Caco-2 (cell line): ENCODE data around the gene ARHGAP24. TPM values are rescaled to one million over a fixed set of nuclear protein-coding genes. Genes with fewer than 3 reads are reported as not detected.

Experiments
- BruUV-seq: library from RNA; stranded (reverse); fragments of 400-500 nt; replicated peaks from 2 replicates; lab custom pipeline; 2021; lab: Mats Ljungman, UMichigan
- CTCF ChIA-PET: fragments of 300-600 bp; sonication (Branson Sonifier 250); formaldehyde crosslinking; loops from one replicate; lab custom pipeline; 2022; ENCODE audit warnings: antibody characterized with exemption; lab: Charles Lee
- POLR2A ChIA-PET: fragments of 300-600 bp; sonication (Branson Sonifier 250); formaldehyde crosslinking; loops from one replicate; lab custom pipeline; 2022; ENCODE audit warnings: antibody characterized with exemption; lab: Charles Lee
- DNase-seq, 2 experiments: peaks; one replicate each; pipeline versions ENCODE4 v3.0.0 to v3.0.0-alpha.2; 2020 to 2022
- H3K27me3 ChIP-seq: replicated peaks from 2 replicates; pipeline ENCODE4 v1.6.0; 2011; ENCODE audit warnings: low read length; ENCODE audit not compliant: control insufficient read depth, insufficient read depth
- H3K36me3 ChIP-seq: 2 replicates; pipeline ENCODE4 v1.5.1; 2011; ENCODE audit warnings: low read length; ENCODE audit not compliant: control insufficient read depth, insufficient read depth
- H3K4me1 ChIP-seq: fragments of 250-450 bp; sonication (Bioruptor Pico); 2 replicates; pipeline ENCODE4 v1.5.1; 2020; ENCODE audit warnings: mild to moderate bottlenecking
- H3K4me3 ChIP-seq: 2 replicates; pipeline ENCODE4 v1.5.1; 2011; ENCODE audit warnings: low read depth, mild to moderate bottlenecking, control low read depth, low read length
- H3K9me3 ChIP-seq: fragments of 250-450 bp; sonication (Bioruptor Pico); 2 replicates; pipeline ENCODE4 v1.5.1; 2020; ENCODE audit warnings: mild to moderate bottlenecking, moderate library complexity
- H3K27ac Mint-ChIP-seq: one replicate; pipeline ENCODE4 v1.8.0; 2022; ENCODE audit warnings: mixed read lengths; ENCODE audit not compliant: unreplicated experiment
- H3K27me3 Mint-ChIP-seq: one replicate; pipeline ENCODE4 v1.8.0; 2022; ENCODE audit warnings: mixed read lengths; ENCODE audit not compliant: insufficient read depth, unreplicated experiment
- H3K36me3 Mint-ChIP-seq: one replicate; pipeline ENCODE4 v1.8.0; 2022; ENCODE audit warnings: mild to moderate bottlenecking, mixed read lengths; ENCODE audit not compliant: insufficient read depth, unreplicated experiment
- H3K4me1 Mint-ChIP-seq: one replicate; pipeline ENCODE4 v1.8.0; 2022; ENCODE audit warnings: low read depth, mixed read lengths; ENCODE audit not compliant: unreplicated experiment
- H3K4me3 Mint-ChIP-seq: one replicate; pipeline ENCODE4 v1.8.0; 2022; ENCODE audit warnings: mild to moderate bottlenecking, moderate library complexity, mixed read lengths; ENCODE audit not compliant: unreplicated experiment
- H3K9me3 Mint-ChIP-seq: one replicate; pipeline ENCODE4 v1.8.0; 2022; ENCODE audit warnings: mixed read lengths; ENCODE audit not compliant: unreplicated experiment
- CTCF ChIP-seq, 2 experiments: fragments of 200-600 bp in 1 of 2; IDR thresholded peaks; 1 replicate in 1 of 2; 2 replicates in 1 of 2; pipeline versions ENCODE4 v1.5.1 to v1.8.0; 2011 to 2022; ENCODE audit warnings: antibody characterized with exemption in 1 of 2, control low read depth in 1 of 2, inconsistent platforms in 1 of 2, low read depth in 1 of 2, low read length in 1 of 2, mild to moderate bottlenecking in 1 of 2, moderate library complexity in 1 of 2; ENCODE audit not compliant: insufficient read depth in 1 of 2, severe bottlenecking in 1 of 2, unreplicated experiment in 1 of 2
- intact Hi-C: fragments of 100-400 bp; cut with micrococcal nuclease; formaldehyde crosslinking; loops from one replicate; pipeline ENCODE4 v1.10.0; 2022; ENCODE audit not compliant: unreplicated experiment
- total RNA-seq: library from RNA; stranded (reverse); gene quantifications from 2 replicates; pipeline ENCODE4 v1.2.3, GENCODE V29; 2022

The ARHGAP24 gene
- total RNA-seq, 1 experiment from 2014 or later = 2.8 TPM

GRCh38 chr4:85570388-85570787, 95.4 kb downstream of the ARHGAP24 start:
- Histone ChIP-seq H3K4me3 (no peak overlapping the region), H3K36me3 (no peaks in the 10 kb centered on the region), H3K4me1 (no peaks in the 10 kb centered on the region), H3K27me3 (no peaks in the 10 kb centered on the region), H3K9me3 (no peaks in the 10 kb centered on the region)
- H3K27me3 Mint-ChIP-seq = peaks cover 3% of the 10 kb centered on the region
- ChIA-PET POLR2A (no interaction called here), CTCF (no interaction called here)
- no peak overlapping the region for H3K4me3 Mint-ChIP-seq
- no peaks in the 10 kb centered on the region for H3K36me3 Mint-ChIP-seq
- BruUV-seq = no TSS peak
- no peak overlapping the region for H3K27ac Mint-ChIP-seq
- DNase-seq = no peak
- no peaks in the 10 kb centered on the region for H3K4me1 Mint-ChIP-seq
- no peak for TF ChIP-seq CTCF (IDR thresholded peaks at IDR 0.05; ENCODE audit: insufficient read depth in 1 of 2, low read depth in 1 of 2, low read length in 1 of 2, severe bottlenecking in 1 of 2, unreplicated experiment in 1 of 2)
- intact Hi-C loops = no loop called here
- no peaks in the 10 kb centered on the region for H3K9me3 Mint-ChIP-seq

- no peak overlapping the region for H3K27ac Mint-ChIP-seq
Measured at GRCh38 chr4:85571008-85571407, 96.1 kb downstream of the ARHGAP24 start.

GRCh38 chr4:85573270-85573669, 98.3 kb downstream of the ARHGAP24 start:
- no peak for TF ChIP-seq CTCF (IDR thresholded peaks at IDR 0.05; ENCODE audit: insufficient read depth in 1 of 2, low read depth in 1 of 2, low read length in 1 of 2, severe bottlenecking in 1 of 2, unreplicated experiment in 1 of 2)
- CTCF ChIA-PET = no interaction called here
- BruUV-seq = no TSS peak
- POLR2A ChIA-PET = no interaction called here
- Mint-ChIP-seq H3K27ac (no peak overlapping the region), H3K4me1 (no peaks in the 10 kb centered on the region), H3K4me3 (no peak overlapping the region), H3K36me3 (no peaks in the 10 kb centered on the region), H3K27me3 (peaks cover 3% of the 10 kb centered on the region), H3K9me3 (no peaks in the 10 kb centered on the region)
- no peaks in the 10 kb centered on the region for H3K36me3 ChIP-seq
- H3K4me1 ChIP-seq = no peaks in the 10 kb centered on the region
- intact Hi-C loops = no loop called here
- no peak overlapping the region for H3K4me3 ChIP-seq
- no peaks in the 10 kb centered on the region for H3K9me3 ChIP-seq
- H3K27me3 ChIP-seq = no peaks in the 10 kb centered on the region
- DNase-seq = no peak

More at GRCh38 chr4:85571008-85571407, 96.1 kb downstream of the ARHGAP24 start:
- no peak for DNase-seq
- H3K4me1 ChIP-seq = no peaks in the 10 kb centered on the region
- no peaks in the 10 kb centered on the region for H3K27me3 ChIP-seq
- Mint-ChIP-seq H3K4me1 (no peaks in the 10 kb centered on the region), H3K9me3 (no peaks in the 10 kb centered on the region), H3K4me3 (no peak overlapping the region), H3K36me3 (no peaks in the 10 kb centered on the region), H3K27me3 (peaks cover 3% of the 10 kb centered on the region)
- H3K9me3 ChIP-seq = no peaks in the 10 kb centered on the region
- ChIA-PET POLR2A (no interaction called here), CTCF (no interaction called here)
- no peak overlapping the region for H3K4me3 ChIP-seq
- intact Hi-C loops = no loop called here
- H3K36me3 ChIP-seq = no peaks in the 10 kb centered on the region
- no TSS peak for BruUV-seq
- no peak for TF ChIP-seq CTCF (IDR thresholded peaks at IDR 0.05; ENCODE audit: insufficient read depth in 1 of 2, low read depth in 1 of 2, low read length in 1 of 2, severe bottlenecking in 1 of 2, unreplicated experiment in 1 of 2)
